ENCODE data around the gene TXNDC16.

Gene TXNDC16

DNA sequence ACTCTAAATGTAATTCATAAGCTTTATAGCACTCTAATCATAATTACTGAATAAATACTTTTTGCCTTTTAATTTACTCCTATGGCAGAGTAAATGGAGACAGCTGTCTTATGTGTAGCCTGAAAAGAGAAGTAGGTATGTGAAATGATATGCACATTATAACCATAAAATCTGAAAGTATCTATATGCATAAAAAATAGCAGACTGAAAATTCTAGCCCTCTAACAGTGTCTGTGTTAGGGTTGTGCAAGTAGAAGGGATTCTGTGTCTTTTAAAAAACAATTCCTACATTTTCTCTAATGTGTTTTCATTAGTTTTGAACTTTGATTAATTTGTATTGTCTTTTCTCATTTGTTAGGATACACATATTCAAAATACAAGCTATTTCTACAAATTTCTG is 94.9 kb downstream of the TXNDC16 start:
- in situ Hi-C loops (cut with MboI; ENCODE audit: low sequenced_read_pairs) = no loop called here

DNA sequence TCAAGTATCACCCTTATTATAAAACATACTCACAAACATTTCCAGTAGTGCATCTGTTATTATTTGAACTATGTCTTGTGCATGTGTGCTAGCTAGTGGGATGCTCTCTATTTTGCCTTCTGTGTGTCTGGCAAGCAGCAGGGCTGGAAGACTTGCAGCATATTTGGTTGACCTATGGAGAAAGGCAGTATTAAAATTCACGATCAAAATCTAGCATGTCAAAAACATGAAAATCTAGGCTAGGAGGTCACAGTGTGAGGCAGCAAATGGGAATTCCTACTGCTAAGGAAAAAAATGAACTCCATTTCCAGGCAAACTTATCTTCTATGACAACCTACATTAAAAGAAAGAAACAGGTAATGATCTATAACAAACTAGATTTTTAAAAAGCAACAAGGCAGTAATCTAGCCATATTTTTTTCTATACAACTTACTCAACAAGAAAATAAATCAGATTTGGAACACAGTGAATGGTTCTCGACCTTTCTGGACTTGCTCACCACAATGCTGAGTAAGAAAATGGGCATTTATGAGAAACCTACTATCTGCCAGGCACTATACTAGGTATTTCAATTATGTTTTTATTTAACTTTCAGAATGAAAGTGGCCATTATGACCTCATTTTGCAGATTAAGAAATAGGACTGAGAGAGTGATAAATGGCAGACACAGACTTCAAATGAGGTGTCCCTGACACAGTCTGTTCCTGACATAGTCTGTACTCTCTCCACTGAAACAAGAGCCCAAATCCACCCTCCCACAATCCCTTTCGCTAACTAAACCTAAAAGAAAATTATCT is 96.8 kb downstream of the TXNDC16 start:
- in situ Hi-C loops (cut with MboI; ENCODE audit: low sequenced_read_pairs) = no loop called here

DNA sequence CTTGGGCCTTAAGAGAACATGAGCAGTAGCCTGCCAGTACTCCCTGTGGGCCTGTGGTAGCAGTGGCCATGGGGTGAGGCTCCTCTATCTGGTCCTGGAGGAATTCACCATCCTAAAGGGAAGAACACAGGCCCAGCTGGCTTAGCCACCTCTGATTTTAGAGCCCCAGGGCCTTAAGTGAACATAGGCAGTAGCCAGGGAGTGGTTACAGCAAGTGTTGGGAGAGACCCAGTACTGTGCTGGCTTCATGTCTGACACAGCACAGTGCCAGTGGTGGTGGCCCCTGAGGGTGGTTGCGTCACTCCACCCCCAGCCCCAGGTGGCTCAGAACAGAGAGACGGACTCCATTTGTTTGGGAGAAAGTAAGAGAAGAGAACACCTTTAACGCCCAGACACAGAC is 105.1 kb downstream of the TXNDC16 start:
- in situ Hi-C loops (cut with MboI; ENCODE audit: low sequenced_read_pairs) = no loop called here

DNA sequence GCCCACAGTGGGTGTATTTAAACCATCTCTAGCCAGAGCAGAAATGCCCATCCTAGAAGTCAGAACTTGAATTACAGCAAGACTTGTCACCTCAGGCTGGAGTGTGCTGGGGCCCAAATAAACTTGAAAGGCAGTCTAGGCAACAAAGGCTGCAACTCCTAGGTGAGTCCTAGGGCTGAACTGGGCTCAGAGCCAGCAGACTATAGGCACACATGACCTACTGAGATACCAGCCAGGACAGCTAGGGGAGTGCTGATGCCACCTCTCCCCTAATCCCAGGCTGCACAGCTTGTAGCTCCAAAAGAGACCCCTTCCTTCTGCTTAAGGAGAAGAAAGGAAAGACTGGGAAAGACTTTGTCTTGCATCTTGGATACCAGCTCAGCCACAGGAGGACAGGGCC is 106.0 kb downstream of the TXNDC16 start:
- in situ Hi-C loops (cut with MboI; ENCODE audit: low sequenced_read_pairs) = no loop called here

DNA sequence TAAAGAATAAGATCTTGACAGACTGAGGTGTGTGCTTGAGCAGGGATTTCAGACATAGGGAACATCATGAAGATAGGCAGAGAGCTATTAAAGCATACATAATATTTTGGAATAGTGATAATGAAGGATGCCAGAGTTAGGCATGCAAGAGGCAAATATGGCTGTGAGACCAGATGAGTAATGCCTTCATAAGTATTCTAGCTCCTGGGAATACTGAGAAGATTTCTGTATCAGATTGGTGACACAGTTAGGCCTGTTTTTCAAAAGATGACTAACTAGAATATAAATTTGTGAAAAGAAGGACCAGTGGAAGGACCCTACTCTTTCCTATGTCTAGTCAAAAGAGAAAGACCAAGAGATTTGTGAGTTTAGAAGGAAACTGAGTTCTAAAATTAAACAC is 108.8 kb downstream of the TXNDC16 start:
- in situ Hi-C loops (cut with MboI; ENCODE audit: low sequenced_read_pairs) = no loop called here

DNA sequence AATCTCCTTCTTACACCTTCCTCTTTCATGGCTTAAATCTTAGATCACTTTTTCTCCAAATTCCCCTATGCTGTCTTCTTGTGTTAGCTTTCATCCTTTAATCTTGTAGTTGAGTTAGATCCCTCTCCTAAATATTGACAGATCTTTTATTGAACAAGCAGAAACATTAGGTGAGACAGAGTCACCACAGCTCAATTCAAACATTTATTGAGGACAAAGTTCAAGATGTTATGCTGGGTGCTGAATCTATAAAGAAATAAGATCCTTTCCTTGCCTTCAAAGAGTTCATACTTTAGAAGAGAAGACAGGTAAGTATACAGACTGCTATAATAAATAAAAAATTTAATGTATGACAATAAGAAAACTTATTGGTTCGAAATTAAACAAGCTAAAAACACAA is 109.7 kb downstream of the TXNDC16 start:
- in situ Hi-C loops (cut with MboI; ENCODE audit: low sequenced_read_pairs) = no loop called here

DNA sequence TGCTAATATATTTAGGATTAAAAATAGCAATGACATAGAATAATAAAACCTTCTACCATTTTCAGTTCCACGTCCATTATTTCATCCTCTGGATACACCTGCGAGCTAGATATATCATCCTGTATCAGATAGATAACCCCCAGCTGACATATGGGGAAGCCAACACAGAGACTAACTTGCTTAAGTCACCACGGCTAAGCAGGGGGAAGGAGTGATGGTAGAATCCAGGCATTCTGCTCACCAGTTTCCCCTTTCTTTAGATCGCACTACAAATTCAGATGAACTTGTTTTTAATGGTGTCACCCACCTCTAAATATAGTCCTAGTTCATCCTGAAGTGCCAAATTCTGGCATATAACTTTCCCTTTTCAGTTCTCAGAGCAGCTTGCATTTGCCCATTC is 110.1 kb downstream of the TXNDC16 start:
- in situ Hi-C loops (cut with MboI; ENCODE audit: low sequenced_read_pairs) = no loop called here

DNA sequence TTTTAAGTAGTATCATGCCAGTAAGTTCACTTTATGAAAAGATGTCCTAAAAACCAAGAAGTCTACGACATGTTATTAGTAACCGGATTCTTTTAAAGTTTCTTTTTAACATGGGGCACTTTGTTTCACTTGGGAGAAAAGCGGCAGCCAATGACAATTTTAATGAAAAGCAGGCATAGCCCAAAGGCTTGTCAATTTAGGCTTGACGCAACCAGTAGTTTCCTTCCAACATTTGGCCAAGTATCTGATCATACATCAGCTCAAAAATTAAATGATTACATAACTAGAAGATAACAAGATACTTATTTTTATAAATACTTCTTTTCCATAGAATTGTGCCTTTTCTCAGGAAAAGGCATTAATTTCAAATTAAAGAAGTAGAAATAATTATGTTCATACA is 112.8 kb downstream of the TXNDC16 start:
- in situ Hi-C loops (cut with MboI; ENCODE audit: low sequenced_read_pairs) = no loop called here

DNA sequence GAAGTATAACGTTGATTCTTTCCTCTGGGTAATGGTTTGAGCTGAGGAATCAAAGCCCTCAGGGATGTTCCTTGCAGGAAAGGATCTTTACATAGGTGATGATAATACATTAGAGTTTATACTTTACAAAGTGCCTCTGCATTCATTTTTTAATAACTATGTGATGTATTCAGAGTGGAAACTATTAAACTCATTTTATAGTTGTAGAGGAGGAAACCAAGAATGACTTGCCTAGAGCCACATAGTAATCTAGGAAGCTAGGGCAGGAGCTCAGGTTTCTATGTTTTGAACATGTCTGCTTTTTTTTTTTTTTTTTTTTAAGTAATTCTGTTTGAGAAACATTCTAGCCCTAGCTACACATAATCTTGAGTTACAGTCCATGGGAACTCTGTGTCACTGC is 117.3 kb downstream of the TXNDC16 start:
- in situ Hi-C loops (cut with MboI; ENCODE audit: low sequenced_read_pairs) = no loop called here

DNA sequence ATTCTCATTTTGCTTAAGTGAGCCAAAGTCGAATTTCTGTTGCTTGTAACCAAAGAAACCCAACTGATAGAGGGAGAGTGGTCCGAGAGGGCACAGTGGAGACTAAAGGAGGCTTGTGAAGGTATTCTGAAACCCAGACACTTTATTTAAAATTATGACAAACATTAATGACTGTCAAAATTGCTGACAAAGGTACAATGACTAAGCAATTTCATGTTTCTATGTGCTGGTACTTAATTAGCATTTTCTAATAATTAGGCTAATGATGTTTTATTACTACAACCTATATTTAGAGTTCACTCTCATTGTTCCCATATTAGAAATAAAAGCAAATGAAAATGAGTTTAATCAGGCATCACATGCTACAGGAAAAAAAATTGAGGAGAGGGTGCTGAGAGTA is 121.8 kb downstream of the TXNDC16 start:
- in situ Hi-C loops (cut with MboI; ENCODE audit: low sequenced_read_pairs) = no loop called here

DNA sequence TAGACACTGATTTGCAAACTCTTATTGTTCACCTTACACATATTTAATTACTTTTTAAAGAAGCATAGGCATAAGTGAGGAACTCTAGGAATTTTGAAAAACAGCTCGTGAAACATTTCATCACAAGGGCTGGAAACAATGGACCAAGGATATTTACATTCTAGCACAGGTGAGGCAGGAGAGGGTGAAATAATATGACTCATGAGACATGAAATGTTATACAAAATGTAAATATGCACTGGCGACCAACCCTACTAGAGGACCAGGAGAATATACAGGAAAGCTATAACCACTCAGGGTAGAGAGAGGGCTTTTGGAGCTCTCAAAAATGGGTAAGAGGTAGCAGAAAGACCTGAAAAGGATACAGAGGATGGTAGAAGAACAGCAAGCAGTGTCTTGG is 122.9 kb downstream of the TXNDC16 start:
- in situ Hi-C loops (cut with MboI; ENCODE audit: low sequenced_read_pairs) = no loop called here

DNA sequence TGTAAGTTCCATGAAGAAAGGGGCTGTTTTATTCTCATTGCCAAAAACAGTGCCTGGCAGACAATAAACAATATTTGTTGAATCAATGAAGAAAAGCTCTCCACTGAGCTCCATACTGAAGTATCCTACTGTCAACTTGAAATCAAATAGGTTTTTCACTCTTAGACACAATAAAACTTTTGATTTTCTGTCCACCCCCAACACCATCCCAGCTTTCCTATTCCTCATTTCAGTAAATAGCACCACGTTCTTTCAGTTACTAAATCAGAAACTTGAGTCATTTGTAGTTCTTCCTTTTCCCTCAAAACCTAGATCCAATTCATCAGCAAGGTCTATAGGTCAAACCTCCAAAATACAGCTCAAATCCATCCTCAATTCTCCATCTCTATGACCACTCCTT is 124.8 kb downstream of the TXNDC16 start:
- in situ Hi-C loops (cut with MboI; ENCODE audit: low sequenced_read_pairs) = no loop called here

DNA sequence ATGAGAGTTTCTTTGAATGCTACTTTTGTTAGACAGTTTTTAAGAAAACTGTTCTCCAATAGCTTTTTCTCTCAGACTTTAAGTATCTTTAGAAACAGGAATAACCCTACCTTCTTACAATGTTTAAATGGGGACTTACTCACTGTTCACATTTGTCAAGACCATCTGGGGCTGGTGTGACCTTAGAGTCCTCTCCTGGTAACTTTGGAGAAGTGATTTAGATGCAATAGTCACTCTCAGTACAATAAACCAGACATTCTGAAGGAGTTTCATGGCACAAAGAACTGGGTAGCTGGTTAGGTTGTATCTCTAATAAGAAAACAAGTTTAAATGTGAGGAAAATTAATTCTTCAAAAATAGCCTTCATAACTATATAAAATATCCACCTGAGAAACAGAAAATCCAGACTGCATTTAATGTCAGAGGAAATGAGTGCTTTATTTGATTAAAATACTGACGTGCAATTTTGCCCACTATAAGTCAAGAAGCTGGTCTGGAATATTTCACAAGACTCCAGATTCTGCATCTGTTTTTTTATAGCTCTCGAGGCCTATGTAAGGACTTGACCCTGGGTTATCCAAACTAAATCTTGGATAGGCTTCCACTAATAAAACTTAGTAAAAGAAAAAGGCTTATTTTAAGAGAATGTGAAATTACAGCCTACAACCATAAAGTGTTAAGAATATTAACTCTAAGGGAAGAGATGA is 129.5 kb downstream of the TXNDC16 start:
- in situ Hi-C loops (cut with MboI; ENCODE audit: low sequenced_read_pairs) = no loop called here

DNA sequence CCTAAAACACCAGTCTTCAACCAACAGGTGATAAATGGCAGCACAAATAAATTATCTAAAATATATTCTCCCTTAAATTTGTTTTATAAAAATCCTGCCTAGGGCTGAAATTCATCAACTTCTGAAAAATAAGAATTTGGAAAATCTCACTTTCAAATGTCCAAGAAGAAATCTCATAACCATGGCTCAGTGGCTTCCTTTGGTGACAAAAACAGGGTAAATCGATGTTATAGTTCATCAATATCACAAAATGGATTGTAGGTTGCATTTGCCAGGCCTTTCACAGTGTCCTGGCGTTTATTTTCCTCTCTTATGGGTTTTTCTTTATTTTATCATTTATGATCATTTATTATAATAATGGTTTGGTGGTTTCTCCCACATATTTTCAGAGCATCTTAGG is 135.2 kb downstream of the TXNDC16 start:
- in situ Hi-C loops (cut with MboI; ENCODE audit: low sequenced_read_pairs) = no loop called here

DNA sequence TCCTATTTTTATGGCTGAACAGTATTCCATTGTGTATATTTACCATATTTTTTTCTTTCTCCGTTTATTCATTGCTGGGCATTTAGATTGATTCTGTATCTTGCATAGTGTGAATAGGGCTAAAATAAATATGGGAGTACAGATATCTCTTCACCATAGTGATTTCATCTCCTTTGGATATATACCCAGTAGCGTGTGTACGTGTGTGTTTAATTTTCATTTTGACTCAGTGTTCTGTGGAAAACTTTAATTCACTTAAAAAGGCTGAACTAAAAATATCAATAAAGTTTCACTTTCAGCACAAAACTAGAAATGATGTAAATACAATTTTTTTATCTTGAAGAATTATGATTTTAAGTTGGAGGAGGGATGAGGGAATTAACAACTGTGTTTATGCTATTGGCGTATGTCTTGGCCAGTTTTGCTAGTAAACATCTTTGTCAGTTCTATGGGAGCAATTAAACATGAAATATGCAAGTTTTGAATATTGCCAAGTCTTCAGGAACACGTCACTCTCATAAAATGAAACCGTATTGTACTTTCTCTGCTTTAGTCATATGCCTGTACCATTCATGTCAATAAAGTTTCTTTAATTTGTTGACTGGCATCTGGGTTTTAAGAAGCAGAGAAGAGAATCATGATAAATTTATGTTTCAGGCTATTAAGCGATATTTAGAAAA is 138.4 kb downstream of the TXNDC16 start:
- in situ Hi-C loops (cut with MboI; ENCODE audit: low sequenced_read_pairs) = no loop called here

DNA sequence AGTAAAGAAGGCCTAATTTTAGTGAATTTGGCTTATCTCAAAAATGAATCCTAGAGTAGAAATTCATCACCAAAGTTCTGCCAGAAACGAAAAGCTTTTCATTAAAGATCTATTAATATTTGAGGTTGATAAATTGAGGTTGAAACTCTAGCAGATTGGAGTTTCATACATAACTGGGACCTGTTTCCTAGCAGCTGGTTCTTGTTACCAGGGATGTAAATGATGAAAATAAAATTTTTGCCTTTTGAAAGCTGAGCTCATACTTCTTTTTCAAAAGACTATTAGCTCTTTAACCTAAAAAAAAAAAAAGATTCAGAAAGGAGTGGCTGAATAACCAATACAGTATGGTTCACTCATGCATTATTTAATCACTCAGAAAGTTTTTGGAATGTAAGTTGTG is 139.9 kb downstream of the TXNDC16 start:
- in situ Hi-C loops (cut with MboI; ENCODE audit: low sequenced_read_pairs) = no loop called here

DNA sequence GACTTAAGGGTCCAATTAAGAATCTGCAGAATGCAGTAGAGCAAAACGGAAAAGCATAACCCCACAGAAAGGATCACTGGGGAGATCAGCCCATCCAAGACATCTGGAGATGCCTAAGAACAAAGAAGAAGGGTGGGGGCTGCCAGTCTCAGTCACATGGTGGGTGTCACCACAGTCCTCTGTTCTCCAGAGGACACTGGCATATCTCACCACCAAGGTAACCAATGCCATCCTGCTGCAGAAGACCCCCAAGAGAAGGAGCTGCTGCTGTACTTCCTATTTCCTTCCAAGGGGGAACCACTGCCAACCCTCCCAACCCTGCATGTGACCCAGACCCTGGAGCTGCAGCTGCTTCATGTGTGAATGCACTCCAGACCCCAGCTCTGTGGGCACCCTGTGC is 147.0 kb downstream of the TXNDC16 start:
- in situ Hi-C loops (cut with MboI; ENCODE audit: low sequenced_read_pairs) = no loop called here

DNA sequence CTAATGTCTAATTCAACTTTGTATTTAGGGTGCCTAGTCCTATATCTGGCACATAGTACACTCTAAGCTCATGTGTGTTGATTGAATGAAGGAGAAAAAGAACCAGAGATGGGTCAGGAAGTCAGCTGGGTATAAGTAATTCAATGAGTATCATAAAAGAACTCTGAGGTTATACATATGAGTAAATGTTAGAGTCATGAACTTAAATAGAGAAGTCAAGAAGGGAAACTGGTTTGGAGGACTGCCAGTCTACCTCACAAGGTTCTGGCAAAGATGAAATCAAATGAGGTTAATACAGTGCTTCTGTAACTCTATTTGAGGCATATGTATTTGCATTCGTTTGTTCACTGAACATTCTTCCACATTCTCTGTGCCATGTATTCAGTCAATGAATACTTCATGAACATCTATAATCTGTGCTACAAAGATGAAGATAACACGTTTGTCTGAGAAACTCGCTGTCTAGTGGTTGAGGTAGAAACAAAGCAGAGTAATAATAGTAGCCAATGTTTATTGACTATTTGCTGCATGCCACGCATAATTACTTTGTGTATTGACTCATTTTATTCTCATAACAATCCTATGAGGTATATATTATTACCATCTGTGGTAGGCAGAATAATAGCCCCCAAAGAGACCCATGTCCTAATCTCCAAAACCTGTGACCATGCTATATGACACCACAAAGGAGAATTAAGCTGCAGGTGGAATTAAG is 149.3 kb downstream of the TXNDC16 start:
- in situ Hi-C loops (cut with MboI; ENCODE audit: low sequenced_read_pairs) = no loop called here

DNA sequence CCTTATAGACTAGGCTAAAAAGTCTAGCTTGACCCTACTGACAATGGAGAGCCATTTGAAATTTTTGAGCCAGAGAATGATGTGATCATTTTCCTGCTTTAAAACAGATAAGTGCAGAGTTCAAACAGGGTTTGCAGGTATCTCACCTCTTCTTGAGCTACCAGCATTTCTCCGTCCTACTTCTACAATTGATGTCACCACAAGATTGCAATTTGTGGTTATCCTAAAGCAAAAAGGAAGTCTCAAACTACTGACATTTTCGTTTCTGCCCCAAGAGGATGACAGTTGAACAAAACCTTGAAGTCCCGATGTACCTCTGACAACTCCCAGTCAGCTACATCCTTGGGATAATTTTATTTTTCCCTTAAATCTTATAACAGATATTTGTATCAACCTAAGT is 151.5 kb downstream of the TXNDC16 start:
- in situ Hi-C loops (cut with MboI; ENCODE audit: low sequenced_read_pairs) = no loop called here

DNA sequence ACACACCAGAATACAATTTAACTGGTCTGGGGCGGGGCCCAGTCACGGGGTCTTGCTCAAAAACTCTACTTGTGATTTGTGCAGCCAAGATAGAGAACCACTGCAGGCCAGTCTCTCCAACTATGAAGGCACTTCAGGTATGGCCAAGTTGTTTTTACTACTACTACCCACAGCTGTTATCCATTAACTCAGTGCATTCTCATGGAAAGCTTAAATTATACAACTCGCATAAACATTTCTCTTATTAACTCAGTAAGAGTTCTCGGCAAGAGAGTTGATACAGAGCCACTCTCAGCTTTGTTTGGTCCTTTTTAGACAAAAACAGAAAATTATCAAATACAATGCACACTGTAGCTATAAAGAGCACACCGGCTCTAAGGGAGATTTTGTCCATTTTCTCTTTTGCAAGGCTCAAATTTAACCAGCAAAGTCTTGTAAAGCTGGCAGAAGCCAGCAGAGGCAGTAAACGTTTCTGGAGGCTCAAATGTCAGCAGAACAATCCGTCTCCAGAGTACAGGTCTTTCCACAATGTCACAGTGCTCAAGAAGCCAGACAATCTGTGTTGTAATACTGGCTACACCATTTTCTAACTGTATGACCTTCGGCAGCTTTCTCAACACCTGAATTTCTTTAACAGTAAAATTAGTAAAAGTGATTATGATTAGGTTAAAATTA is 152.2 kb downstream of the TXNDC16 start:
- in situ Hi-C loops (cut with MboI; ENCODE audit: low sequenced_read_pairs) = no loop called here

DNA sequence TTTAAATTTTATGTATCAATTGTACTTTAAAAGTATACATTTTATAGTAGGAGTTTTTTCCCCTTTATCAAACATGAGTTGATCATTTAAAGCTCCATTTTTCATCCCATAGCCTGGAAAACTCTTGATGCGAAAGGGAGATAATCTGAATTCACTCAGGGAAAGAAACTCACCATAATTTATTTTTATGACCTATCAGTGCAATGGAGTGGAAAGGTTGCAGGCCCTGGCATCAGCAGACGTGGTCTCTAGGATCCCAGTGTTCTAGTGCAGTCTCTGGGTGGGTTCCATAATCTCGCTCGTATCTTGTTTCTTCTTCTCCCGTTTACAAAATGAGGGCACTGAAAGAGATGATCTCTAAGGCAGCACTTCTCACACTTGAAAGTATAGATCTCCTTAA is 153.2 kb downstream of the TXNDC16 start:
- in situ Hi-C loops (cut with MboI; ENCODE audit: low sequenced_read_pairs) = no loop called here

Measured in HL-60/S4 treated with phorbol 12-myristate 13-acetate at 8.2 ng/mL for 4 days and 3 days (cell line).